Hepatocyte (in vitro differentiated cells): ENCODE data around the gene PPM1A. TPM values are rescaled to one million over a fixed set of nuclear protein-coding genes. Genes with fewer than 3 reads are reported as not detected.

Experiments
- DNase-seq: peaks from one replicate; pipeline ENCODE4 v3.0.0-alpha.2; 2016; ENCODE audit warnings: low spot score
- H2AFZ ChIP-seq: fragments of 200-600 bp; sonication (generic); 2 replicates; pipeline ENCODE4 v1.6.0; 2016; ENCODE audit warnings: antibody characterized with exemption, mild to moderate bottlenecking
- H3K27ac ChIP-seq: fragments of 200-600 bp; sonication (generic); 2 replicates; pipeline ENCODE4 v1.5.1; 2016; ENCODE audit warnings: mild to moderate bottlenecking
- H3K27me3 ChIP-seq: fragments of 200-600 bp; sonication (generic); 2 replicates; pipeline ENCODE4 v1.6.1; 2016
- H3K36me3 ChIP-seq: fragments of 200-600 bp; sonication (generic); replicated peaks from 2 replicates; pipeline ENCODE4 v1.5.1; 2016; ENCODE audit warnings: low read depth; ENCODE audit not compliant: insufficient read depth
- H3K4me1 ChIP-seq: fragments of 200-600 bp; sonication (generic); 2 replicates; pipeline ENCODE4 v1.5.1; 2016; ENCODE audit warnings: mild to moderate bottlenecking, moderate library complexity; ENCODE audit not compliant: insufficient read depth
- H3K4me2 ChIP-seq: fragments of 200-600 bp; sonication (generic); 2 replicates; pipeline ENCODE4 v1.6.0; 2016
- H3K4me3 ChIP-seq: fragments of 200-600 bp; sonication (generic); 2 replicates; pipeline ENCODE4 v1.5.1; 2016; ENCODE audit warnings: mild to moderate bottlenecking
- H3K79me2 ChIP-seq: fragments of 200-600 bp; sonication (generic); 2 replicates; pipeline ENCODE4 v1.6.0; 2017; ENCODE audit warnings: mild to moderate bottlenecking
- H3K9me2 ChIP-seq: fragments of 200-600 bp; sonication (generic); replicated peaks from 2 replicates; pipeline ENCODE4 v1.6.0; 2017; ENCODE audit warnings: mild to moderate bottlenecking; ENCODE audit not compliant: insufficient read depth
- H3K9me3 ChIP-seq: fragments of 200-600 bp; sonication (generic); 2 replicates; pipeline ENCODE4 v1.5.1; 2016; ENCODE audit warnings: low read depth, mild to moderate bottlenecking
- H4K20me1 ChIP-seq: fragments of 200-600 bp; sonication (generic); 2 replicates; pipeline ENCODE4 v1.6.0; 2016; ENCODE audit warnings: mild to moderate bottlenecking; ENCODE audit not compliant: insufficient read depth, poor library complexity, severe bottlenecking
- EZH2 ChIP-seq: fragments of 200-600 bp; sonication (generic); IDR thresholded peaks from 2 replicates; pipeline ENCODE4 v1.6.1; 2016; ENCODE audit warnings: antibody characterized with exemption, mild to moderate bottlenecking, borderline replicate concordance
- EZH2phosphoT487 ChIP-seq: fragments of 200-600 bp; sonication (generic); IDR thresholded peaks from one replicate; pipeline ENCODE4 v1.6.1; 2018; ENCODE audit warnings: antibody characterized with exemption, mild to moderate bottlenecking, low read depth, moderate library complexity; ENCODE audit not compliant: unreplicated experiment, severe bottlenecking
- WGBS: methylation state at CpG from one replicate; pipeline ENCODE4 v1.1.6; 2016; ENCODE audit warnings: low lambda C conversion rate; ENCODE audit errors: missing lambda C conversion rate; 5-methylcytosine and 5-hydroxymethylcytosine counted together
- polyA plus RNA-seq: library from polyadenylated mRNA; unstranded; fragments of >200 nt; fragmentation: Nextera tagmentation; extraction: Ambion mirVana; gene quantifications from 2 replicates; pipeline ENCODE4 v1.2.1, GENCODE V29; 2016
- total RNA-seq: library from RNA; depleted of rRNA; stranded (reverse); fragments of >200 nt; gene quantifications from 2 replicates; pipeline ENCODE4 v1.2.3, GENCODE V29; 2014
- TF ChIP-seq, protein P1 (sequence below): fragments of 200-600 bp; sonication (generic); IDR thresholded peaks from 2 replicates; pipeline ENCODE4 v1.5.1; 2016; ENCODE audit warnings: antibody characterized with exemption, mild to moderate bottlenecking; ENCODE audit not compliant: poor library complexity

Gene PPM1A
- total and polyA plus RNA-seq, 2 experiments from 2014 or later, result 24.2 to 41.7 TPM

DNA sequence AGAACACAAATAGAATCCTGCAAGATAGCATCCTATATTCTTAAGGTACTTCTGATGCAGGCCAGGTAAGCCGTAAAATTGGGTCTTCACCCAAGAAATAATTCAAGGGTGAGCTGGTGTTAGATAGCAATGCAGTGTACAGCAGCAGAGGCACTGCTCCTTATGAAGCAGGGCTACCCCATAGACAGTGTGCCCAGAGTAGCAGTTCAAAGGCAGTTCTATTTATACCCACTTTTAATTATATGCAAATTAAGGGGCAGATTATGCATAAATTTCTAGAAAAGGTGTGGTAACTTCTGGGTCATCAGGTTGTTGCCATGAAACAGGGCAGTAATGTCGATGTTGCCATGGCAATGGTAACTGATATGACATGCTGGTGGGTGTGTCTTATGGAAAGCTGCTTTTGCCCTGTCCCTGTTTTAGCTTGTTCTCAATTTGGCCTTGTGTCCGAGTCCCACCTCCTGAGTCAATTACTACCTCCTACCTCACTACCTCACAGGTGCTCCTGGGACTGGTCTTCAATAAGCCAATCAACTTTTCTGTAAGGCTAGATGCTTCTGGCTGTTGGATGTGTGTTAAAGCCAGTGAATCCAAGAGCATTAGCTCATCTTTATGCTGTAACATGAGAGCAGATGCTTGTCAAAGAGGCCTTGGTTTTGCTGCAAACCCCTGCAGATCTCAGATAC, 61.0 kb downstream of the PPM1A start:
- WGBS, result 87% methylated on average over 3 of the region's 3 CpGs
- no peaks in the 10 kb centered on the region for H3K79me2 ChIP-seq
- no peak overlapping the region for H3K4me3 ChIP-seq
- no peaks in the 10 kb centered on the region for H4K20me1 ChIP-seq
- TF ChIP-seq EZH2 (no peak), EZH2phosphoT487 (no peak)
- TF ChIP-seq, protein P1, sequence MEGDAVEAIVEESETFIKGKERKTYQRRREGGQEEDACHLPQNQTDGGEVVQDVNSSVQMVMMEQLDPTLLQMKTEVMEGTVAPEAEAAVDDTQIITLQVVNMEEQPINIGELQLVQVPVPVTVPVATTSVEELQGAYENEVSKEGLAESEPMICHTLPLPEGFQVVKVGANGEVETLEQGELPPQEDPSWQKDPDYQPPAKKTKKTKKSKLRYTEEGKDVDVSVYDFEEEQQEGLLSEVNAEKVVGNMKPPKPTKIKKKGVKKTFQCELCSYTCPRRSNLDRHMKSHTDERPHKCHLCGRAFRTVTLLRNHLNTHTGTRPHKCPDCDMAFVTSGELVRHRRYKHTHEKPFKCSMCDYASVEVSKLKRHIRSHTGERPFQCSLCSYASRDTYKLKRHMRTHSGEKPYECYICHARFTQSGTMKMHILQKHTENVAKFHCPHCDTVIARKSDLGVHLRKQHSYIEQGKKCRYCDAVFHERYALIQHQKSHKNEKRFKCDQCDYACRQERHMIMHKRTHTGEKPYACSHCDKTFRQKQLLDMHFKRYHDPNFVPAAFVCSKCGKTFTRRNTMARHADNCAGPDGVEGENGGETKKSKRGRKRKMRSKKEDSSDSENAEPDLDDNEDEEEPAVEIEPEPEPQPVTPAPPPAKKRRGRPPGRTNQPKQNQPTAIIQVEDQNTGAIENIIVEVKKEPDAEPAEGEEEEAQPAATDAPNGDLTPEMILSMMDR, result no peak
- no peak overlapping the region for H2AFZ ChIP-seq
- H3K4me1 ChIP-seq, result no peaks in the 10 kb centered on the region
- peaks cover 17% of the 10 kb centered on the region for H3K27me3 ChIP-seq
- no peaks in the 10 kb centered on the region for H3K36me3 ChIP-seq
- no peak overlapping the region for H3K27ac ChIP-seq
- no peak overlapping the region for H3K4me2 ChIP-seq
- H3K9me3 ChIP-seq, result no peaks in the 10 kb centered on the region
- no peaks in the 10 kb centered on the region for H3K9me2 ChIP-seq
- DNase-seq, result no peak

- H3K27ac ChIP-seq, result no peak overlapping the region
- H3K27me3 ChIP-seq, result peaks cover 17% of the 10 kb centered on the region
- H3K4me3 ChIP-seq, result no peak overlapping the region
- no peaks in the 10 kb centered on the region for H3K9me3 ChIP-seq
- H3K36me3 ChIP-seq, result no peaks in the 10 kb centered on the region
- H4K20me1 ChIP-seq, result no peaks in the 10 kb centered on the region
- no peak overlapping the region for H2AFZ ChIP-seq
- DNase-seq, result no peak
- H3K4me2 ChIP-seq, result no peak overlapping the region
- TF ChIP-seq EZH2phosphoT487 (no peak), EZH2 (no peak)
- TF ChIP-seq, protein P1, result no peak
- H3K4me1 ChIP-seq, result no peaks in the 10 kb centered on the region
- 38% methylated on average over 4 of the region's 4 CpGs for WGBS
- no peaks in the 10 kb centered on the region for H3K9me2 ChIP-seq
- no peaks in the 10 kb centered on the region for H3K79me2 ChIP-seq
These were observed 62.4 kb downstream of the PPM1A start for GRCh38 chr14:60311417-60311816.

DNA sequence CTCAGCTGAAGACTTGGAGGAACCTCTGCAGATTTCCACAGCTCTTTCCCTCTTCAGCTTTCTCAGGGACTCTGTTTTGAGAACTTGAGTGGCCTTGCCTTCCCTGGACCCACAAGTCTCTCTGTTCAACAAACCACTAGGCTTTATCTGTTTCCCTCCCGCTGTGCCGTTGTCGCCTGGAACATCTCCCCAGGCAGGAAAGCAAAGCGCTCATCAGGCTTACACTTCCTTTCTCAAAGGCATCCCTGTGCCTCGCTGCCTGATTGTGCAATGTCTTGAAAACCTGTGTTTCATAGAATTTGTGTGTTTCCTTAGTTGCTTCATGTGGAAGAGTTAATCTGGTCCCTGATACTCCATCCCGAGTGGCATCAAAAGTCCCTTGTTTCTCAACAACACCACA, 64.1 kb downstream of the PPM1A start:
- no peak overlapping the region for H3K27ac ChIP-seq
- TF ChIP-seq EZH2, result no peak
- TF ChIP-seq, protein P1, result no peak
- TF ChIP-seq EZH2phosphoT487, result no peak
- no peaks in the 10 kb centered on the region for H3K4me1 ChIP-seq
- no peaks in the 10 kb centered on the region for H3K36me3 ChIP-seq
- no peak overlapping the region for H2AFZ ChIP-seq
- no peaks in the 10 kb centered on the region for H3K79me2 ChIP-seq
- DNase-seq, result no peak
- peaks cover 17% of the 10 kb centered on the region for H3K27me3 ChIP-seq
- WGBS, result 58% methylated on average over 6 of the region's 6 CpGs
- H3K9me3 ChIP-seq, result no peaks in the 10 kb centered on the region
- no peaks in the 10 kb centered on the region for H4K20me1 ChIP-seq
- H3K4me3 ChIP-seq, result no peak overlapping the region
- H3K9me2 ChIP-seq, result no peaks in the 10 kb centered on the region
- no peak overlapping the region for H3K4me2 ChIP-seq
